Astrocyte (in vitro differentiated cells and primary cell): ENCODE results near the gene SLC25A10. TPM values are rescaled to one million over a fixed set of nuclear protein-coding genes. Genes with fewer than 3 reads are reported as not detected.

Source experiments
- DNase-seq: peaks from one replicate; pipeline ENCODE4 v3.0.0-alpha.2; 2010; ENCODE audit warnings: low read depth
- FAIRE-seq: peaks from 2 replicates; lab custom pipeline; 2011; peaks lifted over from hg19 to GRCh38; lab: Jason Lieb, UNC
- H2AFZ ChIP-seq: 2 replicates; pipeline ENCODE4 v1.6.0; 2012; ENCODE audit warnings: low read depth, low read length, inconsistent platforms
- H3K27ac ChIP-seq: 2 replicates; pipeline ENCODE4 v1.5.1; 2011; ENCODE audit warnings: low read depth, low read length, inconsistent platforms
- H3K27me3 ChIP-seq: 2 replicates; pipeline ENCODE4 v1.6.0; 2011; ENCODE audit warnings: low read length, inconsistent platforms; ENCODE audit not compliant: insufficient read depth
- H3K36me3 ChIP-seq: 2 replicates; pipeline ENCODE4 v1.5.1; 2011; ENCODE audit warnings: low read length, inconsistent platforms; ENCODE audit not compliant: insufficient read depth
- H3K4me1 ChIP-seq: 2 replicates; pipeline ENCODE4 v1.5.1; 2011; ENCODE audit warnings: low read length, inconsistent platforms; ENCODE audit not compliant: insufficient read depth
- H3K4me2 ChIP-seq: 2 replicates; pipeline ENCODE4 v1.6.0; 2012; ENCODE audit warnings: low read length, inconsistent platforms
- H3K4me3 ChIP-seq: 2 replicates; pipeline ENCODE4 v1.5.1; 2011; ENCODE audit warnings: low read depth, mild to moderate bottlenecking, low read length, inconsistent platforms; ENCODE audit not compliant: insufficient read depth
- H3K79me2 ChIP-seq: 2 replicates; pipeline ENCODE4 v1.6.0; 2012; ENCODE audit warnings: mild to moderate bottlenecking, low read length, inconsistent platforms; ENCODE audit not compliant: insufficient read depth
- H3K9ac ChIP-seq: 2 replicates; pipeline ENCODE4 v1.6.0; 2012; ENCODE audit warnings: mild to moderate bottlenecking, low read length, inconsistent platforms
- H3K9me3 ChIP-seq: 2 replicates; pipeline ENCODE4 v1.5.1; 2012; ENCODE audit warnings: low read depth, mild to moderate bottlenecking, low read length, inconsistent platforms; ENCODE audit not compliant: insufficient read depth
- H4K20me1 ChIP-seq: 2 replicates; pipeline ENCODE4 v1.6.0; 2012; ENCODE audit warnings: low read length, inconsistent platforms; ENCODE audit not compliant: insufficient read depth
- H3K27ac Mint-ChIP-seq: one replicate; pipeline ENCODE4 v1.8.0; 2021; ENCODE audit warnings: mild to moderate bottlenecking, mixed read lengths; ENCODE audit not compliant: unreplicated experiment
- H3K27me3 Mint-ChIP-seq: one replicate; pipeline ENCODE4 v1.8.0; 2021; ENCODE audit warnings: low read depth, mixed read lengths; ENCODE audit not compliant: unreplicated experiment
- H3K36me3 Mint-ChIP-seq: one replicate; pipeline ENCODE4 v1.8.0; 2021; ENCODE audit warnings: low read depth, mixed read lengths; ENCODE audit not compliant: unreplicated experiment
- H3K4me1 Mint-ChIP-seq: one replicate; pipeline ENCODE4 v1.8.0; 2021; ENCODE audit warnings: low read depth, mixed read lengths; ENCODE audit not compliant: unreplicated experiment
- H3K4me3 Mint-ChIP-seq: one replicate; pipeline ENCODE4 v1.8.0; 2021; ENCODE audit warnings: mild to moderate bottlenecking, moderate library complexity, mixed read lengths; ENCODE audit not compliant: unreplicated experiment
- H3K9me3 Mint-ChIP-seq: one replicate; pipeline ENCODE4 v1.8.0; 2021; ENCODE audit warnings: mild to moderate bottlenecking, mixed read lengths; ENCODE audit not compliant: unreplicated experiment
- CTCF ChIP-seq: IDR thresholded peaks from 2 replicates; pipeline ENCODE4 v1.5.1; 2011; ENCODE audit warnings: low read depth, mild to moderate bottlenecking, inconsistent platforms, low read length, moderate library complexity; ENCODE audit not compliant: insufficient read depth
- EZH2 ChIP-seq: IDR thresholded peaks from 2 replicates; pipeline ENCODE4 v1.6.1; 2012; ENCODE audit warnings: mild to moderate bottlenecking, low read length, inconsistent platforms; ENCODE audit not compliant: insufficient read depth
- total RNA-seq: library from RNA; stranded (reverse); gene quantifications from 2 replicates; pipeline ENCODE4 v1.2.1, GENCODE V29; 2021

Gene SLC25A10
- total RNA-seq, 1 donor from 2014 or later: 9.3 TPM

GRCh38 chr17:81701288-81702071 is 10.6 kb upstream of the SLC25A10 start:
- DNase-seq: no peak
- Histone ChIP-seq H3K4me2 (peak overlapping the region; percentile 94), H2AFZ (no peak overlapping the region), H3K27ac (peak overlapping the region; percentile 11), H3K79me2 (peaks cover 89% of the 10 kb centered on the region), H3K9ac (peak overlapping the region; percentile 95), H3K4me1 (peaks cover 29% of the 10 kb centered on the region), H3K9me3 (no peaks in the 10 kb centered on the region), H3K36me3 (peaks cover 30% of the 10 kb centered on the region), H4K20me1 (peaks cover 72% of the 10 kb centered on the region), H3K27me3 (no peaks in the 10 kb centered on the region), H3K4me3 (peak overlapping the region; percentile 80)
- no peak for FAIRE-seq
- no peaks in the 10 kb centered on the region for H3K9me3 Mint-ChIP-seq
- H3K27ac Mint-ChIP-seq: no peak overlapping the region
- H3K4me1 Mint-ChIP-seq: peaks cover 12% of the 10 kb centered on the region
- no peaks in the 10 kb centered on the region for H3K27me3 Mint-ChIP-seq
- H3K36me3 Mint-ChIP-seq: peaks cover 26% of the 10 kb centered on the region
- TF ChIP-seq EZH2 (no peak), CTCF (no peak)
- H3K4me3 Mint-ChIP-seq: peak overlapping the region; percentile 93

DNA sequence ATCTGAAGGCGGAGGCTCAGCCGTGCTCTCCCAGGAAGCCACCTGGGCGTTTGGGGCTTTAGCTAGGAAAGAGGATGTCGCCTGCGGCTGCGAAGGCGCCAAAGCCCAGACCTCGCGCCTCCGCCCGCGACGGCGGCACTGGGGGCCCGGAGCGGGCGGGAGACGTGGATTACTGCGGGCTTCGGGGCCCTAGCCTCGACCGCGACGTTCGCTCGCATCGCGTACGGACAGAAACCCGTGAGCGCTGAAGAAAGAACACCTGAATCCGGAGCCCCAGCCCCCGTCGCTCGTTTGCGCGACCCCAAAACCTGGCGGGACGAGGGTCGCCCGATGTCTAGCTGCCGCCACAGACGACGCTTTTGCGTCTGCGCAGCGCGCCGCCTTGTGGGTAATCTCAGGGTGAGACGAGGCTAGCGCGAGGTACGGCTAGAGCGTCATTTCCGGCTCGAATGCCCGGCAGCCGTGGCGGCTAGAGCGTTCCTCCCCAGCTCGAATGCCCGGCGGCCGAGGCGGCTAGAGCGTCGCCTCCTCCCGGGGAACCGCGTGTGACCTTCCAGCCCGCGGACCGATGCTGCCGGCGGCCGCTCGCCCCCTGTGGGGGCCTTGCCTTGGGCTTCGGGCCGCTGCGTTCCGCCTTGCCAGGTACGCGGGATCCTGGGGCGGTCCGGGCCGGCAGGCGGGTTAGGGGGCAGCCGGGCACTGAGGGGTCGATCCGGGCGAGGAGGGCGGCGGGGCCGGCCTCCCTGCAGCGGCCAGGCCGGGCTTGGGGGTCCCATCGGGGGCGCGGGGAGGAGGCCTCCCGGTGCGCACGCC is 8.9 kb upstream of the SLC25A10 start, which contains the start of gene MRPL12:
Gene MRPL12, plus strand, starts transcription at position 434 of the 813 bp plus-strand sequence. Its CDS starts 135 bp downstream, at position 569.
- H3K4me1 Mint-ChIP-seq: peaks cover 12% of the 10 kb centered on the region
- Histone ChIP-seq H3K9ac (peak within 1 kb of the TSS; percentile 95), H4K20me1 (peaks cover 67% of the 10 kb centered on the region), H3K4me2 (peak within 1 kb of the TSS; percentile 94), H3K4me1 (peaks cover 29% of the 10 kb centered on the region), H3K27ac (peak within 1 kb of the TSS; percentile 95), H3K79me2 (peaks cover 72% of the 10 kb centered on the region), H3K4me3 (peak within 1 kb of the TSS; percentile 80), H3K27me3 (no peaks in the 10 kb centered on the region), H2AFZ (peak within 1 kb of the TSS; percentile 78), H3K9me3 (no peaks in the 10 kb centered on the region), H3K36me3 (peaks cover 25% of the 10 kb centered on the region)
- no peaks in the 10 kb centered on the region for H3K9me3 Mint-ChIP-seq
- H3K27ac Mint-ChIP-seq: peak within 1 kb of the TSS; percentile 90
- FAIRE-seq: no peak
- H3K27me3 Mint-ChIP-seq: no peaks in the 10 kb centered on the region
- peaks cover 20% of the 10 kb centered on the region for H3K36me3 Mint-ChIP-seq
- TF ChIP-seq CTCF (no peak), EZH2 (no peak)
- peak; percentile 79 for DNase-seq
- peak within 1 kb of the TSS; percentile 93 for H3K4me3 Mint-ChIP-seq
